ENCODE measurements around the gene ZNF43. TPM values are rescaled to one million over a fixed set of nuclear protein-coding genes. Genes with fewer than 3 reads are reported as not detected.

ZNF43 gene
- total and polyA plus RNA-seq, 2 experiments from 2014 or later = 22.2 to 59.8 TPM

GRCh38 chr19:21839976-21840375, 4.0 kb upstream of the ZNF43 start:
- TF ChIP-seq CREB1 (CRISPR knock-in tag; IDR thresholded peaks at IDR 0.05; ENCODE audit: low read depth) (no peak), ZNF462 (CRISPR knock-in tag; IDR thresholded peaks at IDR 0.05) (no peak), EZH2 (IDR thresholded peaks at IDR 0.05; ENCODE audit: low read depth, unreplicated experiment) (no peak), REST (IDR thresholded peaks at IDR 0.05; ENCODE audit: unreplicated experiment) (no peak), ZNF114 (CRISPR knock-in tag; IDR thresholded peaks at IDR 0.05) (no peak), EZH2phosphoT487 (IDR thresholded peaks at IDR 0.05; ENCODE audit: unreplicated experiment) (no peak), CTCF (conservative IDR thresholded peaks at IDR 0.05; ENCODE audit: low read depth in 2 of 2) (no peak), ZNF331 (CRISPR knock-in tag; IDR thresholded peaks at IDR 0.05; ENCODE audit: low read depth) (no peak), POLR2AphosphoS5 (IDR thresholded peaks at IDR 0.05; ENCODE audit: low read depth) (no peak), ETS1 (IDR thresholded peaks at IDR 0.05) (no peak), NANOG (IDR thresholded peaks at IDR 0.05; ENCODE audit: borderline replicate concordance) (no peak), JUNB (IDR thresholded peaks at IDR 0.05; ENCODE audit: unreplicated experiment) (no peak), STAT1 (IDR thresholded peaks at IDR 0.05; ENCODE audit: unreplicated experiment) (no peak)
- no peak overlapping the region for H3K4me2 ChIP-seq
- ATAC-seq = no peak
- H3K79me2 ChIP-seq (replicated peaks; ENCODE audit: insufficient read depth) = peaks cover 3% of the 10 kb centered on the region; the same call in 1 of the 2 replicates
- Mint-ChIP-seq H3K4me1 (peaks cover 4% of the 10 kb centered on the region; the same call in 2 of the 3 replicates), H3K36me3 (ENCODE audit: low read depth) (peaks cover 73% of the 10 kb centered on the region), H3K4me3 (no peak overlapping the region), H3K27me3 (ENCODE audit: insufficient read depth, low read depth, poor library complexity) (peaks cover 8% of the 10 kb centered on the region), H3K27ac (no peak overlapping the region), H3K9me3 (peaks cover 7% of the 10 kb centered on the region)
- H3K27ac ChIP-seq (ENCODE audit: low read depth) = no peak overlapping the region
- H3K4me3 ChIP-seq = no peak overlapping the region
- H3K36me3 ChIP-seq (ENCODE audit: insufficient read depth) = peaks cover 53% of the 10 kb centered on the region
- H2AFZ ChIP-seq = no peak overlapping the region
- no peak for DNase-seq (ENCODE audit: low spot score)
- H3K27me3 ChIP-seq (ENCODE audit: insufficient read depth) = no peaks in the 10 kb centered on the region
- peaks cover 8% of the 10 kb centered on the region for H3K4me1 ChIP-seq (ENCODE audit: insufficient read depth)
- H3K9me2 ChIP-seq (ENCODE audit: insufficient read depth) = no peaks in the 10 kb centered on the region
- H3F3A ChIP-seq (replicated peaks; ENCODE audit: low read depth) = peaks cover 16% of the 10 kb centered on the region
- peaks cover 38% of the 10 kb centered on the region for H4K20me1 ChIP-seq (replicated peaks; ENCODE audit: insufficient read depth)
